ENCODE results near the gene FITM1.

FITM1 gene

GRCh38 chr14:24171422-24172260, 41.2 kb downstream of the FITM1 start, which contains the start of gene REC8:
Gene REC8 (plus strand): TSS chr14:24172080. CDS start chr14:24172553, 473 bp downstream.
- no peak within 1 kb of the TSS for H2BK5ac ChIP-seq (ENCODE audit: low read depth, low read length, poor library complexity, severe bottlenecking)
- peak within 1 kb of the TSS in 1 of 2 experiments; percentile 55 for H3K14ac ChIP-seq (ENCODE audit: low read length in 2 of 2)
- peak within 1 kb of the TSS in 1 of 2 experiments; percentile 78 for H3K18ac ChIP-seq (ENCODE audit: low read depth in 1 of 2, low read length in 2 of 2)
- no peak within 1 kb of the TSS for H2BK120ac ChIP-seq (ENCODE audit: low read depth, low read length)
- H3K79me1 ChIP-seq (replicated peaks; ENCODE audit: low read length, poor library complexity, severe bottlenecking), result peaks cover 1% of the 10 kb centered on the region
- no peaks in the 10 kb centered on the region for H3K9me3 ChIP-seq (ENCODE audit: control insufficient read depth, low read length)
- H2BK12ac ChIP-seq (ENCODE audit: low read length in 2 of 2), result peak within 1 kb of the TSS; percentile 21 to 86
- peak within 1 kb of the TSS; percentile 81 for H4K8ac ChIP-seq (ENCODE audit: low read length)
- H3K23ac ChIP-seq (ENCODE audit: low read length in 2 of 2), result peak within 1 kb of the TSS in 1 of 2 experiments; percentile 80
- WGBS, result 28% methylated on average over 62 of the region's 63 CpGs
- DNase-seq, result peak; percentile 92
- H2BK15ac ChIP-seq (ENCODE audit: low read depth, poor library complexity, severe bottlenecking), result no peak within 1 kb of the TSS
- H3K27ac ChIP-seq (ENCODE audit: low read length, poor library complexity, severe bottlenecking), result no peak within 1 kb of the TSS
- H3K4me2 ChIP-seq (ENCODE audit: low read length, poor library complexity, severe bottlenecking), result no peak within 1 kb of the TSS
- no peak within 1 kb of the TSS for H2AK5ac ChIP-seq (ENCODE audit: low read length, severe bottlenecking)
- peak within 1 kb of the TSS; percentile 62 for H4K91ac ChIP-seq (ENCODE audit: low read length)
- no peaks in the 10 kb centered on the region for H3K27me3 ChIP-seq (ENCODE audit: control insufficient read depth in 1 of 2, insufficient read depth in 1 of 2, low read length in 2 of 2)
- H3K4me3 ChIP-seq (ENCODE audit: insufficient read depth in 1 of 2, low read depth in 1 of 2, low read length in 2 of 2), result peak within 1 kb of the TSS in 1 of 2 experiments; percentile 7
- H2AFZ ChIP-seq (ENCODE audit: low read depth, low read length), result peak within 1 kb of the TSS; percentile 53
- peak within 1 kb of the TSS in 1 of 2 experiments; percentile 69 for H3K4ac ChIP-seq (ENCODE audit: low read depth in 1 of 2, low read length in 2 of 2)
- no peak within 1 kb of the TSS for H3K9ac ChIP-seq (ENCODE audit: low read length)
- H3K4me1 ChIP-seq (ENCODE audit: control insufficient read depth, insufficient read depth, low read depth, low read length), result peaks cover 3% of the 10 kb centered on the region
- peaks cover 64 to 75% of the 10 kb centered on the region in 2 experiments for H3K36me3 ChIP-seq (ENCODE audit: control insufficient read depth in 1 of 2, insufficient read depth in 2 of 2, low read depth in 1 of 2, low read length in 2 of 2)

GRCh38 chr14:24172261-24172860, 41.9 kb downstream of the FITM1 start:
- Histone ChIP-seq H3K36me3 (ENCODE audit: control insufficient read depth in 1 of 2, insufficient read depth in 2 of 2, low read depth in 1 of 2, low read length in 2 of 2) (peaks cover 65 to 77% of the 10 kb centered on the region in 2 experiments), H2BK12ac (ENCODE audit: low read length in 2 of 2) (peak overlapping the region; percentile 21 to 86), H2BK15ac (ENCODE audit: low read depth, poor library complexity, severe bottlenecking) (no peak overlapping the region), H3K4me2 (ENCODE audit: low read length, poor library complexity, severe bottlenecking) (no peak overlapping the region), H2BK120ac (ENCODE audit: low read depth, low read length) (no peak overlapping the region), H3K9ac (ENCODE audit: low read length) (no peak overlapping the region), H3K4me1 (ENCODE audit: control insufficient read depth, insufficient read depth, low read depth, low read length) (peaks cover 3% of the 10 kb centered on the region), H4K91ac (ENCODE audit: low read length) (peak overlapping the region; percentile 62), H3K14ac (ENCODE audit: low read length in 2 of 2) (peak overlapping the region in 1 of 2 experiments; percentile 55), H3K9me3 (ENCODE audit: control insufficient read depth, low read length) (no peaks in the 10 kb centered on the region), H3K18ac (ENCODE audit: low read depth in 1 of 2, low read length in 2 of 2) (peak overlapping the region in 1 of 2 experiments; percentile 78), H3K79me1 (replicated peaks; ENCODE audit: low read length, poor library complexity, severe bottlenecking) (peaks cover 7% of the 10 kb centered on the region), H2BK5ac (ENCODE audit: low read depth, low read length, poor library complexity, severe bottlenecking) (no peak overlapping the region), H2AFZ (ENCODE audit: low read depth, low read length) (peak overlapping the region; percentile 1), H3K27me3 (ENCODE audit: control insufficient read depth in 1 of 2, insufficient read depth in 1 of 2, low read length in 2 of 2) (no peaks in the 10 kb centered on the region), H3K4ac (ENCODE audit: low read depth in 1 of 2, low read length in 2 of 2) (peak overlapping the region in 1 of 2 experiments; percentile 61), H3K4me3 (ENCODE audit: insufficient read depth in 1 of 2, low read depth in 1 of 2, low read length in 2 of 2) (peak overlapping the region in 1 of 2 experiments; percentile 7), H3K27ac (ENCODE audit: low read length, poor library complexity, severe bottlenecking) (no peak overlapping the region), H2AK5ac (ENCODE audit: low read length, severe bottlenecking) (no peak overlapping the region), H4K8ac (ENCODE audit: low read length) (peak overlapping the region; percentile 81), H3K23ac (ENCODE audit: low read length in 2 of 2) (peak overlapping the region in 1 of 2 experiments; percentile 52)
- no peak for DNase-seq
- 46% methylated on average over 25 of the region's 30 CpGs for WGBS

GRCh38 chr14:24172871-24173281, 42.4 kb downstream of the FITM1 start:
- no peak overlapping the region for H4K91ac ChIP-seq (ENCODE audit: low read length)
- no peak overlapping the region for H3K18ac ChIP-seq (ENCODE audit: low read depth in 1 of 2, low read length in 2 of 2)
- H3K9ac ChIP-seq (ENCODE audit: low read length), result no peak overlapping the region
- DNase-seq, result no peak
- H2AFZ ChIP-seq (ENCODE audit: low read depth, low read length), result peak overlapping the region; percentile 1
- peak overlapping the region in 1 of 2 experiments; percentile 49 for H2BK12ac ChIP-seq (ENCODE audit: low read length in 2 of 2)
- 87% methylated on average over 20 of the region's 20 CpGs for WGBS
- no peaks in the 10 kb centered on the region for H3K9me3 ChIP-seq (ENCODE audit: control insufficient read depth, low read length)
- H3K4me3 ChIP-seq (ENCODE audit: insufficient read depth in 1 of 2, low read depth in 1 of 2, low read length in 2 of 2), result no peak overlapping the region
- no peak overlapping the region for H2BK5ac ChIP-seq (ENCODE audit: low read depth, low read length, poor library complexity, severe bottlenecking)
- H2BK120ac ChIP-seq (ENCODE audit: low read depth, low read length), result no peak overlapping the region
- H3K79me1 ChIP-seq (replicated peaks; ENCODE audit: low read length, poor library complexity, severe bottlenecking), result peaks cover 12% of the 10 kb centered on the region
- H3K14ac ChIP-seq (ENCODE audit: low read length in 2 of 2), result peak overlapping the region in 1 of 2 experiments; percentile 10
- no peak overlapping the region for H4K8ac ChIP-seq (ENCODE audit: low read length)
- H3K23ac ChIP-seq (ENCODE audit: low read length in 2 of 2), result no peak overlapping the region
- no peaks in the 10 kb centered on the region for H3K27me3 ChIP-seq (ENCODE audit: control insufficient read depth in 1 of 2, insufficient read depth in 1 of 2, low read length in 2 of 2)
- no peak overlapping the region for H2BK15ac ChIP-seq (ENCODE audit: low read depth, poor library complexity, severe bottlenecking)
- peaks cover 66 to 77% of the 10 kb centered on the region in 2 experiments for H3K36me3 ChIP-seq (ENCODE audit: control insufficient read depth in 1 of 2, insufficient read depth in 2 of 2, low read depth in 1 of 2, low read length in 2 of 2)
- H3K4me1 ChIP-seq (ENCODE audit: control insufficient read depth, insufficient read depth, low read depth, low read length), result peaks cover 3% of the 10 kb centered on the region
- no peak overlapping the region for H3K4me2 ChIP-seq (ENCODE audit: low read length, poor library complexity, severe bottlenecking)
- H3K4ac ChIP-seq (ENCODE audit: low read depth in 1 of 2, low read length in 2 of 2), result peak overlapping the region in 1 of 2 experiments; percentile 61
- no peak overlapping the region for H2AK5ac ChIP-seq (ENCODE audit: low read length, severe bottlenecking)
- no peak overlapping the region for H3K27ac ChIP-seq (ENCODE audit: low read length, poor library complexity, severe bottlenecking)

GRCh38 chr14:24176599-24176998, 46.1 kb downstream of the FITM1 start:
- Histone ChIP-seq H2AFZ (ENCODE audit: low read depth, low read length) (no peak overlapping the region), H3K4me3 (ENCODE audit: insufficient read depth in 1 of 2, low read depth in 1 of 2, low read length in 2 of 2) (no peak overlapping the region), H3K9me3 (ENCODE audit: control insufficient read depth, low read length) (no peaks in the 10 kb centered on the region), H3K4me2 (ENCODE audit: low read length, poor library complexity, severe bottlenecking) (no peak overlapping the region), H3K23ac (ENCODE audit: low read length in 2 of 2) (no peak overlapping the region), H4K8ac (ENCODE audit: low read length) (no peak overlapping the region), H2BK12ac (ENCODE audit: low read length in 2 of 2) (no peak overlapping the region), H3K79me1 (replicated peaks; ENCODE audit: low read length, poor library complexity, severe bottlenecking) (peaks cover 14% of the 10 kb centered on the region), H2BK120ac (ENCODE audit: low read depth, low read length) (no peak overlapping the region), H4K91ac (ENCODE audit: low read length) (no peak overlapping the region), H3K27me3 (ENCODE audit: control insufficient read depth in 1 of 2, insufficient read depth in 1 of 2, low read length in 2 of 2) (no peaks in the 10 kb centered on the region), H3K14ac (ENCODE audit: low read length in 2 of 2) (no peak overlapping the region), H2AK5ac (ENCODE audit: low read length, severe bottlenecking) (no peak overlapping the region), H3K18ac (ENCODE audit: low read depth in 1 of 2, low read length in 2 of 2) (no peak overlapping the region), H2BK15ac (ENCODE audit: low read depth, poor library complexity, severe bottlenecking) (no peak overlapping the region), H2BK5ac (ENCODE audit: low read depth, low read length, poor library complexity, severe bottlenecking) (no peak overlapping the region), H3K9ac (ENCODE audit: low read length) (no peak overlapping the region), H3K4me1 (ENCODE audit: control insufficient read depth, insufficient read depth, low read depth, low read length) (peaks cover 16% of the 10 kb centered on the region), H3K27ac (ENCODE audit: low read length, poor library complexity, severe bottlenecking) (no peak overlapping the region), H3K4ac (ENCODE audit: low read depth in 1 of 2, low read length in 2 of 2) (no peak overlapping the region), H3K36me3 (ENCODE audit: control insufficient read depth in 1 of 2, insufficient read depth in 2 of 2, low read depth in 1 of 2, low read length in 2 of 2) (peaks cover 80 to 91% of the 10 kb centered on the region in 2 experiments)
- DNase-seq, result no peak
- 97% methylated on average over 5 of the region's 5 CpGs for WGBS
